K562 (cell line): ENCODE data around the gene FAM131C. TPM values are rescaled to one million over a fixed set of nuclear protein-coding genes. Genes with fewer than 3 reads are reported as not detected.

Experiments
- ATAC-seq: fragments of 200-7000 bp; cut with Tn5 transposase; 3 replicates; pipeline ENCODE4 v1.9.1; 2020; ENCODE audit warnings: moderate library complexity
- BruUV-seq: library from RNA; stranded (reverse); fragments of 400-500 nt; replicated peaks from 2 replicates; lab custom pipeline; 2021; lab: Mats Ljungman, UMichigan
- CTCF ChIA-PET: fragments of 300-600 bp; formaldehyde crosslinking; extraction: SDS; loops from one replicate; lab custom pipeline; 2021; ENCODE audit warnings: low intra/inter-chr PET ratio; lab: Yijun Ruan, JAX
- POLR2A ChIA-PET: fragments of 300-600, 350-650 bp; sonication (Branson Sonifier 250); formaldehyde crosslinking; extraction: SDS; loops from one replicate; lab custom pipeline; 2021; ENCODE audit warnings: antibody characterized with exemption, inconsistent platforms; lab: Yijun Ruan, JAX
- DNase-seq, 4 experiments: peaks; one replicate each; pipeline versions ENCODE4 v3.0.0 to v3.0.0-alpha.2; 2011 to 2018; ENCODE audit warnings: low spot score in 3 of 4, mixed read lengths in 3 of 4; ENCODE audit errors: extremely low read depth in 1 of 4
- FAIRE-seq: peaks from 2 replicates; lab custom pipeline; 2011; peaks lifted over from hg19 to GRCh38; lab: Jason Lieb, UNC
- H2AFZ ChIP-seq: 2 replicates; pipeline ENCODE4 v1.6.0; 2011; ENCODE audit warnings: low read depth, low read length, control low read depth, inconsistent platforms
- H3K27ac ChIP-seq: fragments of 200-600 bp; 3 replicates; pipeline ENCODE4 v1.8.0; 2011; ENCODE audit warnings: low read depth, mild to moderate bottlenecking, control low read depth, inconsistent platforms, low read length, moderate library complexity, mixed read lengths; ENCODE audit errors: extremely low read depth
- H3K27me3 ChIP-seq, 2 experiments: fragments of 300-600 bp in 1 of 2; 2 replicates in 1 of 2; 3 replicates in 1 of 2; pipeline versions ENCODE4 v1.6.0 to v1.8.0; 2011; ENCODE audit warnings: inconsistent platforms in 2 of 2, low read length in 2 of 2, mild to moderate bottlenecking in 1 of 2, mixed read lengths in 1 of 2, moderate library complexity in 1 of 2; ENCODE audit not compliant: control insufficient read depth in 2 of 2, insufficient read depth in 2 of 2
- H3K36me3 ChIP-seq: fragments of 300-600 bp; 3 replicates; pipeline ENCODE4 v1.8.0; 2011; ENCODE audit warnings: mild to moderate bottlenecking, low read length, inconsistent platforms; ENCODE audit not compliant: control insufficient read depth, insufficient read depth
- H3K4me1 ChIP-seq, 2 experiments: fragments of 200-600 bp in 1 of 2; replicated peaks in 1 of 2; 2 replicates in 1 of 2; 3 replicates in 1 of 2; pipeline versions ENCODE4 v1.5.1 to v1.8.0; 2011; ENCODE audit warnings: inconsistent platforms in 2 of 2, low read length in 2 of 2, mild to moderate bottlenecking in 1 of 2, mixed read lengths in 1 of 2, moderate library complexity in 1 of 2; ENCODE audit not compliant: control insufficient read depth in 2 of 2, insufficient read depth in 2 of 2
- H3K4me2 ChIP-seq: 2 replicates; pipeline ENCODE4 v1.6.1; 2011; ENCODE audit warnings: low read length, control low read depth, inconsistent platforms, mixed read lengths; ENCODE audit not compliant: insufficient read depth
- H3K4me3 ChIP-seq: fragments of 200-600 bp; sonication (generic), shearing (Covaris generic); 2 replicates; pipeline ENCODE4 v1.5.1; 2016; ENCODE audit warnings: control low read depth, inconsistent platforms
- H3K79me2 ChIP-seq: fragments of 200-600 bp; 3 replicates; pipeline ENCODE4 v1.8.0; 2011; ENCODE audit warnings: low read length, inconsistent platforms; ENCODE audit not compliant: control insufficient read depth, insufficient read depth
- H3K9ac ChIP-seq, 2 experiments: 2 replicates each; pipeline versions ENCODE4 v1.6.0 to v1.6.1; 2011; ENCODE audit warnings: low read depth in 2 of 2, low read length in 2 of 2, control low read depth in 1 of 2, inconsistent platforms in 1 of 2, mild to moderate bottlenecking in 1 of 2, mixed read lengths in 1 of 2; ENCODE audit not compliant: insufficient read depth in 1 of 2
- H3K9me1 ChIP-seq: one replicate; pipeline ENCODE4 v1.6.0; 2011; ENCODE audit warnings: inconsistent platforms, mild to moderate bottlenecking, low read length, moderate library complexity; ENCODE audit not compliant: control insufficient read depth, insufficient read depth
- H3K9me3 ChIP-seq: replicated peaks from 2 replicates; pipeline ENCODE4 v1.5.1; 2011; ENCODE audit warnings: low read depth, low read length, inconsistent platforms; ENCODE audit not compliant: control insufficient read depth, insufficient read depth
- H4K20me1 ChIP-seq: replicated peaks from 2 replicates; pipeline ENCODE4 v1.6.1; 2011; ENCODE audit warnings: low read length, inconsistent platforms, mixed read lengths; ENCODE audit not compliant: control insufficient read depth, insufficient read depth
- HNRNPL ChIP-seq: fragments of 200-400 bp; formaldehyde crosslinking; IDR thresholded peaks from 2 replicates; pipeline ENCODE4 v1.6.1; 2017; ENCODE audit warnings: low read depth, mild to moderate bottlenecking, low read length
- TAL1 ChIP-seq: fragments of 450-650 bp; IDR thresholded peaks from 2 replicates; pipeline ENCODE4 v1.6.1; 2016; ENCODE audit warnings: mild to moderate bottlenecking
- WGBS: fragments of 100-300 bp; shearing (Covaris generic); methylation state at CpG from one replicate; pipeline ENCODE4 v1.1.6; 2016; ENCODE audit warnings: low coverage, mixed read lengths; ENCODE audit not compliant: insufficient coverage; ENCODE audit errors: missing lambda C conversion rate; 5-methylcytosine and 5-hydroxymethylcytosine counted together
- in situ Hi-C: fragments of 300-500 bp; cut with MboI; formaldehyde crosslinking; loops from 4 replicates; pipeline ENCODE4 v1.15.0; 2018; ENCODE audit warnings: inconsistent platforms, mixed read lengths
- intact Hi-C: fragments of 100-400 bp; cut with micrococcal nuclease; formaldehyde crosslinking; loops from 2 replicates; pipeline ENCODE4 v1.14.2; 2022
- polyA plus RNA-seq, 8 experiments: library from polyadenylated mRNA; depleted of rRNA in 4 of 8; stranded (reverse) in 5 of 8; unstranded in 3 of 8; fragments of >200 nt; fragmentation: Nextera tagmentation in 2 of 8; fragmentation: Illumina TruSeq in 1 of 8; extraction: Ambion mirVana in 2 of 8; extraction: Trizol in 1 of 8; gene quantifications; 2 replicates each; pipeline versions ENCODE4 v1.2.1 to v1.2.3, GENCODE V29; 2011 to 2014; ENCODE audit warnings: inconsistent platforms in 1 of 8, missing spikeins in 1 of 8
- total RNA-seq, 7 experiments: library from RNA; depleted of rRNA in 6 of 7; stranded (reverse); fragments of >200 nt in 6 of 7; fragmentation: Illumina TruSeq in 2 of 7; extraction: Trizol in 2 of 7; gene quantifications; 2 replicates each; pipeline versions ENCODE4 v1.2.1 to v1.2.3, GENCODE V29; 2011 to 2021; ENCODE audit warnings: low replicate concordance in 1 of 7
- TF ChIP-seq, protein P1 (sequence below): sonication (generic); formaldehyde crosslinking; IDR thresholded peaks from 2 replicates; pipeline ENCODE4 v1.8.1; 2023; ENCODE audit warnings: mild to moderate bottlenecking, missing genetic modification reagents

FAM131C gene
- total and polyA plus RNA-seq, 9 of the 15 experiments (the other 6 are each of a cell fraction or from before 2014, with no cell fraction given) = 0.10 to 0.29 (median 0.16) TPM; not detected in 6

DNA sequence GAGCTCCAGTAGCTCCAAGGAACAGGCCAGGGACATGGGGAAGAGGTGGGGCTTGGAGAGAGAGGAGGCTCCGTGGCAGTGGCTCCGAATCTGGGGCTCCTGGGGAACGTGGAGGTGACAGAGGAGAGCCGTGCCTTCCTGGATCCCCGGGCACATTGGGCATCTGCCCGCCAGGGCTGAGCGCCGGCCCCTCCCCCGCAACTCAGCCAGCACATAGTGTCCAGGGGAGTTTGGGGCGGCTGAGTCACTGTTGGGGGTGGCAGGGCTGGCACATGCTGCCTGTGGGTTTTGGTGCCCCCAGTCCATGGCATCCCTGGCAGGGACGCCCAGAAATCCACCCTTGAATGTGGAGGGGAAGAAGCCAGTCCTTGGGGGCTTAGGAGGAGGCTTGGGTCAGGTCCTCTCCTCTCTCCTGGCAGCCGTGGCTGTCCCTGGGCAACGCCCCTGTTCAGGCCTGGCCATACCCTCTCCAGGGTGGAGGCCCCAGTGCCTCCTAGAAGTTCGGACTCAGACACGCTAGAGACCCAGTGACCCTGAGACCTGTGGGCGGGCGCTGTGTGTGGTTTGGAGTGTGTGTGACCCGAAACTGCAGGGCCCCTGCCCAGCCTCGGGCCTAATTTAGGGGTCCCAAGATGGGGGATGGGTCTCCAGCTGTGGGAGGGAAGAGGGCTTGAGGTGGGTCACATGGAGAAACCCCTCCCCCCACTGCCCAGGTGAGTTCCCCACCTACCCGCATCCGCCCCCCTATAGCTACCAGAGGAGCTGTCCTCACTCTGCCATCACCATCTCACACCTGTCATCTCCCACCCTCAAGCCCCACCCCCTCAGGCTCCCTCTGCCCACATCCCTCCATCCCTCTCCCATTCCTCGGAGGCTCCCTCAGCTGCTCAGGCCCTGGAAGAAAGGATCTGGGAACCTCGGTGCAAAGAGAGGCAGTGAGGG lies 57.2 kb downstream of the FAM131C start:
- no TSS peak for BruUV-seq
- Histone ChIP-seq H4K20me1 (no peaks in the 10 kb centered on the region), H3K9ac (peak overlapping the region in 1 of 2 experiments; percentile 70; a peak in 2 of 4 replicates), H3K36me3 (no peaks in the 10 kb centered on the region), H3K9me3 (no peaks in the 10 kb centered on the region), H3K9me1 (no peaks in the 10 kb centered on the region), H3K4me2 (no peak overlapping the region), H2AFZ (no peak overlapping the region), H3K79me2 (no peaks in the 10 kb centered on the region), H3K27ac (no peak overlapping the region), H3K27me3 (no peaks in the 10 kb centered on the region), H3K4me3 (no peak overlapping the region), H3K4me1 (peaks cover 31 to 76% of the 10 kb centered on the region in 2 experiments)
- intact Hi-C loops = no loop called here
- 75% methylated on average over 20 of the region's 23 CpGs for WGBS
- DNase-seq (no peak), ATAC-seq (no peak), FAIRE-seq (no peak)
- ChIA-PET CTCF (no interaction called here), POLR2A (interaction anchor here (0.8 kb wide), 1 partner anchor 9 kb away, joined by 3 read pairs; no protein-coding TSS in a partner anchor)
- in situ Hi-C loops = loop anchor here (10.0 kb wide), 1 partner anchor 49 kb away; no protein-coding TSS in a partner anchor
- TF ChIP-seq TAL1 (no peak), HNRNPL (peak; percentile 82)
- TF ChIP-seq, protein P1, sequence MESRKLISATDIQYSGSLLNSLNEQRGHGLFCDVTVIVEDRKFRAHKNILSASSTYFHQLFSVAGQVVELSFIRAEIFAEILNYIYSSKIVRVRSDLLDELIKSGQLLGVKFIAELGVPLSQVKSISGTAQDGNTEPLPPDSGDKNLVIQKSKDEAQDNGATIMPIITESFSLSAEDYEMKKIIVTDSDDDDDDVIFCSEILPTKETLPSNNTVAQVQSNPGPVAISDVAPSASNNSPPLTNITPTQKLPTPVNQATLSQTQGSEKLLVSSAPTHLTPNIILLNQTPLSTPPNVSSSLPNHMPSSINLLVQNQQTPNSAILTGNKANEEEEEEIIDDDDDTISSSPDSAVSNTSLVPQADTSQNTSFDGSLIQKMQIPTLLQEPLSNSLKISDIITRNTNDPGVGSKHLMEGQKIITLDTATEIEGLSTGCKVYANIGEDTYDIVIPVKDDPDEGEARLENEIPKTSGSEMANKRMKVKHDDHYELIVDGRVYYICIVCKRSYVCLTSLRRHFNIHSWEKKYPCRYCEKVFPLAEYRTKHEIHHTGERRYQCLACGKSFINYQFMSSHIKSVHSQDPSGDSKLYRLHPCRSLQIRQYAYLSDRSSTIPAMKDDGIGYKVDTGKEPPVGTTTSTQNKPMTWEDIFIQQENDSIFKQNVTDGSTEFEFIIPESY (CRISPR knock-in tag) = 0 out of 2 replicates have a peak, but pooled peaks have one; percentile 47
- TF ChIP-seq, all 486 proteins: peak for 2
